ENCODE data around the gene SMAGP. TPM values are rescaled to one million over a fixed set of nuclear protein-coding genes. Genes with fewer than 3 reads are reported as not detected.

Gene SMAGP
- 1.4 TPM for total RNA-seq

GRCh38 chr12:51270067-51270950 is at the start of gene SMAGP:
TSS of gene SMAGP (minus strand) at chr12:51270415. CDS start at chr12:51269278, 1,137 bp downstream.

GRCh38 chr12:51238510-51239334 is 31.5 kb downstream of the SMAGP start, which contains the start of gene DAZAP2:
TSS of gene DAZAP2 (plus strand) at chr12:51238826. CDS start at chr12:51238908, 82 bp downstream.

GRCh38 chr12:51217968-51218606 is 52.1 kb downstream of the SMAGP start, which contains the start of gene POU6F1:
TSS of gene POU6F1 (minus strand) at chr12:51218062. CDS start at chr12:51206836, 11,226 bp downstream.

Other genes starting within 250 kb of the SMAGP start
- gene SLC11A2, start 244.0 kb downstream of the SMAGP start, total RNA-seq = 85.1 TPM
- gene LETMD1, start 222.1 kb downstream of the SMAGP start, total RNA-seq = 59.7 TPM
- 75.7 TPM for gene CSRNP2, start 186.8 kb downstream of the SMAGP start, total RNA-seq
- 22.8 TPM for gene TFCP2, start 97.3 kb downstream of the SMAGP start, total RNA-seq
- 12.0 TPM for gene POU6F1, start 52.4 kb downstream of the SMAGP start, total RNA-seq
- 63.0 TPM for gene DAZAP2, start 31.6 kb downstream of the SMAGP start, total RNA-seq
- gene BIN2, start 53.8 kb upstream of the SMAGP start, total RNA-seq = 2.3 TPM
- gene CELA1, start 76.3 kb upstream of the SMAGP start, total RNA-seq = not detected
- 0.23 TPM for gene GALNT6, start 121.0 kb upstream of the SMAGP start, total RNA-seq
- gene SLC4A8, start 154.4 kb upstream of the SMAGP start, total RNA-seq = 42.7 TPM